ENCODE measurements around the gene MCM6.

Gene MCM6

GRCh38 chr2:135790423-135790822 lies 85.8 kb downstream of the MCM6 start:
- Mint-ChIP-seq H3K27ac (ENCODE audit: low read depth) (no peak overlapping the region), H3K36me3 (ENCODE audit: insufficient read depth) (peaks cover 11% of the 10 kb centered on the region), H3K4me3 (no peak overlapping the region), H3K27me3 (no peaks in the 10 kb centered on the region), H3K4me1 (peaks cover 8% of the 10 kb centered on the region), H3K9me3 (no peaks in the 10 kb centered on the region)
- no peak for ATAC-seq (replicated peaks; ENCODE audit: extremely low read depth, poor library complexity, severe bottlenecking)
- DNase-seq (ENCODE audit: low spot score in 2 of 2), result no peak

Measured in central memory CD8-positive, alpha-beta T cell (primary cell).